ENCODE measurements around the gene PARS2.

GRCh38 chr1:54810153-54810942 is 46.0 kb upstream of the PARS2 start:
- TF ChIP-seq CTCF (conservative IDR thresholded peaks at IDR 0.05 in 1 of 2, IDR thresholded peaks at IDR 0.05 in 1 of 2; ENCODE audit: extremely low read depth in 1 of 2, insufficient read depth in 1 of 2, low read depth in 1 of 2, low read length in 2 of 2) (peak; percentile 92 to 97), EZH2 (IDR thresholded peaks at IDR 0.05; ENCODE audit: borderline replicate concordance, low read length) (no peak)
